ENCODE results near the gene CLCN7.

CLCN7 gene

DNA sequence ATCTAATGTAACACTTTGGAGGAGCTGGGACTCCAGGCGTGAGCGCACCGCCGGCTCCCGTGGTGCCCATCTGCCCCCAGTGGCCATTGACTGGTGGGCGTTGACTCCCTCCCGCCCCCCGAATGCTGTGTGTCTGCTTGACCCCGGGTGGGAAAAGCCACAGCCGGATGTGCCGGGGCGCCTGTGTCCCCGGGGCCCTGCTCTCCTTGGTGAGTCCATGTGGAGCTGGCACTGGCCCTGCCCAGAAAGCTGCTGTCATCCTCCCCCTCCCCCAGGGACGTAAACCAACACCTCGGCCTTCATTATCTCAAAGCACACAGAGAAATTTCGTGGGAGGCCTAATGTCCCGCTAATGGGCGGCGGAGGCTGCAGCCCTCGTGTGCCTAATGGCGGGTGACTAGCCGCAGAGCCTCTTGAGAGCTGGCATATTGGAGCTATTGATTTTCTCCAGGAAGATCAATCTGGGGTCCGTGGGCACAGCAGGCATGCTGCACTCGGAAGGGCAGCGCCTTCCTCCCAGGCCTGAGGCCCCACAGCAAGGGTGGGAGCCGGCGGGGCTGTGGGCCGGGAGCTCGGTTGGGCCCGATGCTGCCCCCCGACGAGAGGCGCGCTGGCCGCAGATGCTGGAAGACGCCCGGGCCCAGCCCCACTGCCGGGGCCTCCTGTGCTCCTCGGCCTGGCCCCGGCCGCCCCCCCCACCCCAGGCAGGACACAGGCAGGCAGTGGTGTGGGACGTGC lies 47.9 kb downstream of the CLCN7 start:
- peaks cover 6% of the 10 kb centered on the region for H3K4me1 Mint-ChIP-seq (ENCODE audit: low read depth)
- H3K36me3 Mint-ChIP-seq (ENCODE audit: low read depth), result no peaks in the 10 kb centered on the region
- no peaks in the 10 kb centered on the region for H3K9me3 Mint-ChIP-seq
- H3K27ac Mint-ChIP-seq, result no peak overlapping the region
- H3K27me3 Mint-ChIP-seq, result peaks cover 18% of the 10 kb centered on the region
- intact Hi-C loops (cut with micrococcal nuclease), result loop anchor here (10.0 kb wide), 1 partner anchor 188 kb away; the partner anchor contains the start of genes CRAMP1 and IFT140
- H3K4me3 Mint-ChIP-seq, result no peak overlapping the region

DNA sequence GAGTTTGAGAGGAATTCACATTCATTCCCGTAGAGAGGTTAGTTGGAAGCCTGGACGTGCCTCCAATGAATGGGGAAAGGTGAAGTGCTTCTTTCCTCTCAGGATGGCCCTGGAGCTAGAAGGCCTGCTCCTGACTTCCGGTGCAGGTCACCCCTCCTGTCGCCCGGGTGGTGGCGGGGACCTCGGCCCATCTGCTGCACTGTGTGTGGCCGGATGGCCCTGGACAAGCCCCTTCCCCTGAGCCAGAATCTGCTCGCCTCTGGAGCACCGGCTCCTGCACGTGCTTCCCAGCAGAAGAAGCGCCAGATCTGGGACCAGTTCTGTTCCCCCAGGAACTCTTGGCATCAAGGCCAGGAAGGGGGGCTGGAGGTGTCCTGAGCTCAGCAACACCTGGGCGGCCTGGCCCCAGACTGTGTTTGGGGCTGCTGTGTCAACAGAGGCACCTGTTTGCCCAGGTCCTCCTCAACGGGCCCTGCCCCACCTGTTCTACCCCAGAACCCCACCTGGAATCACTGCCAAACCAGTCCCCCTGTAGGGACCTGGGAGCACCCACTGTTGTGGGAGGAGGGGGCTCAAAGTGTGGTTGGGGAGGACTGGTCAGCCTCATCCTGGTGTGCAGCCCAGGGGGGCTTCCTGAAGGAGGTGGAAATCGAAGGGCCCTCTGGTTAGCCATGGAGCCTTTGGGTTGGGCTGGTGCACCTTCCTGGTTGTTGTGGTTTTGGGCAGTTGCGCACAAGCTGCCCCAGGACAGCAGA lies 49.0 kb downstream of the CLCN7 start:
- Mint-ChIP-seq H3K36me3 (ENCODE audit: low read depth) (peaks cover 6% of the 10 kb centered on the region), H3K4me1 (ENCODE audit: low read depth) (peaks cover 11% of the 10 kb centered on the region), H3K27ac (no peak overlapping the region), H3K9me3 (no peaks in the 10 kb centered on the region), H3K27me3 (peaks cover 9% of the 10 kb centered on the region), H3K4me3 (no peak overlapping the region)
- intact Hi-C loops (cut with micrococcal nuclease), result loop anchor here (10.0 kb wide), 1 partner anchor 189 kb away; the partner anchor contains the start of genes CRAMP1 and IFT140

DNA sequence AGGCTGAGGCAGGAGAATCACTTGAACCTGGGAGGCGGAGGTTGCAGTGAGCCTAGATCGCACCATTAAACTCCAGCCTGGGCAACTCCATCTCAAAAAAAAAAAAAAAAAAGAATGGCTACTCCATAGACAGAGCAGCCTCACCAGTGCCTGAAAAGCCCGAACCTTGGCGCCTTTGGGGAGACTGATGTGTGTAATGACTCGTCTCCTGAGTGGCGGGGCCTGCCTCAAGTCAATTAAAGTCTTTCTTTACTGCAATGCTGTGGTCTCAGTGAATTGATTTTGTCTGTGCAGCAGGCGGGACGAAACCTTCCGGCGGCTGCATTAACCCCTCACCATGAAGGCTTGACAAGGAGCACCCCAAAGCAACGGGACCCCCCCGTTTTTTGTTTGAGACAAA lies 50.8 kb downstream of the CLCN7 start:
- Mint-ChIP-seq H3K27ac (no peak overlapping the region), H3K27me3 (no peaks in the 10 kb centered on the region), H3K4me3 (no peak overlapping the region), H3K9me3 (no peaks in the 10 kb centered on the region), H3K36me3 (ENCODE audit: low read depth) (peaks cover 15% of the 10 kb centered on the region), H3K4me1 (ENCODE audit: low read depth) (peaks cover 21% of the 10 kb centered on the region)
- intact Hi-C loops (cut with micrococcal nuclease), result loop anchor here (10.0 kb wide), 1 partner anchor 191 kb away; the partner anchor contains the start of genes CRAMP1 and IFT140

DNA sequence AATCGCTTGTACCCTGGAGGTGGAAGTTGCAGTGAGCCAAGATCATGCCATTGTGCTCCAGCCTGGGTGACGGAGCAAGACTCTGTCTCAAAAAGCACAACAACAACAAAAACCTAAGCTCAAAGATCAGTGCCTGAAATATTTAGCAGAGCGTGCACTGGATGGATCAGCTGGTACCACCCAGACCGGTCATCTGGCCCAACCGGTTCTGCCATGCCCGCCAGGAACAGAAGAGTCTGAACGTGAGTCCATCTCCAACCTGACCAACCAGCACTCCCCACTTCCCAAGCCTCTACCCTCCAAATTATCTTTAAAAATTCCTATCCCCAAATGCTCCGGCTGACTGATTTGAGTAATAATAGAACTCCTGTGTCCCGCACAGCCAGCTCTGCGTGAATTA lies 52.8 kb downstream of the CLCN7 start:
- peaks cover 37% of the 10 kb centered on the region for H3K4me1 Mint-ChIP-seq (ENCODE audit: low read depth)
- no peaks in the 10 kb centered on the region for H3K9me3 Mint-ChIP-seq
- no peaks in the 10 kb centered on the region for H3K27me3 Mint-ChIP-seq
- peak overlapping the region; percentile 44 for H3K4me3 Mint-ChIP-seq
- H3K27ac Mint-ChIP-seq, result peak overlapping the region; percentile 100
- H3K36me3 Mint-ChIP-seq (ENCODE audit: low read depth), result peaks cover 26% of the 10 kb centered on the region
- intact Hi-C loops (cut with micrococcal nuclease), result loop anchor here (10.0 kb wide), 1 partner anchor 193 kb away; the partner anchor contains the start of genes CRAMP1 and IFT140

DNA sequence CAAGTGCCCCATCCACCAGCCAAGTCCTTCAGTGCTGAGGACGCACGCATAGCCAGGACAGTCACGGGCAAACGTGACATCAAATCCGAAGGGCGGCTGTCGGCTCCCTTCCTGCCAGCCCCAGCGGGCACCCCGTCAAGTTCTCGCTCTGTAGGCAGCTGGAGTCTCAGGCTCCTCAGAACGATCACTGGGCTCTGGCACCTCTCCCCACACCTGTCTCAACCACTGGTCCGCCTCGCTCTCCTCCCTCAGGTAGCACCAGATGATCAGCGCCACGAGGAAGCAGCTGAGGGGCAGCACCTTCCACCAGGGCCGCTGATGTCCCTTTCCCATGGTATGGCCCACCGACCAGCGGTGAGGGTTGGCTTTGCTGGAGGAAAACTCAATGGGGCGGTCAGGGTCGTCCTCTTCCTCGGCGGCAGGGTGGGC lies 54.7 kb downstream of the CLCN7 start:
- no peaks in the 10 kb centered on the region for H3K9me3 Mint-ChIP-seq
- intact Hi-C loops (cut with micrococcal nuclease), result loop anchor here (2.0 to 10.0 kb wide), 2 partner anchors 49 to 195 kb away; partner anchors contain the start of genes CRAMP1 and IFT140
- peaks cover 26% of the 10 kb centered on the region for H3K36me3 Mint-ChIP-seq (ENCODE audit: low read depth)
- peaks cover 38% of the 10 kb centered on the region for H3K4me1 Mint-ChIP-seq (ENCODE audit: low read depth)
- H3K27me3 Mint-ChIP-seq, result no peaks in the 10 kb centered on the region
- H3K27ac Mint-ChIP-seq, result peak overlapping the region; percentile 100
- H3K4me3 Mint-ChIP-seq, result peak overlapping the region; percentile 87

DNA sequence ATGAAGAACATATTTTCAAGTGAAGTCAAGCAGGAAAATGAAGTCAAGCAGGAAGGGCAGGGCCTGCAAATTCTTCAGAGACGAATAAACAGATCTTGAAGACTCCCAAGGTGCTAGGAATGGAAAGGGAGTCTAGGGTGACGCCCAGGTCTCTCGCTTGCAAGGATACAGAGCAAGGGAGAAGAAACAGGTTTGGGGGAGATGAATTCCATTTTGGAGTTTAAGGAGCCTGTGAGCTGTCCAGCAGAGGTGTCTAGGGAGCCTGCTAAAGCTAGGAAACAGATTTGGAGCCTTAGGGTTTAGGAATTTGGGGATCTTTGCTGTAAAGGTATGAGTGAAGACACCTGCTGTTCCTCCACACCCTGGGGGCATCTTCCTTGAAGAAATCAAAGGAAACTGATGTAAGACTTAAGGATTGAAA lies 58.3 kb downstream of the CLCN7 start:
- intact Hi-C loops (cut with micrococcal nuclease), result loop anchor here (10.0 kb wide), 1 partner anchor 52 kb away; no protein-coding TSS in a partner anchor
- no peak overlapping the region for H3K4me3 Mint-ChIP-seq
- peaks cover 35% of the 10 kb centered on the region for H3K4me1 Mint-ChIP-seq (ENCODE audit: low read depth)
- H3K27me3 Mint-ChIP-seq, result no peaks in the 10 kb centered on the region
- H3K36me3 Mint-ChIP-seq (ENCODE audit: low read depth), result peaks cover 39% of the 10 kb centered on the region
- no peaks in the 10 kb centered on the region for H3K9me3 Mint-ChIP-seq
- no peak overlapping the region for H3K27ac Mint-ChIP-seq

GRCh38 chr16:1414532-1415260 lies 60.1 kb downstream of the CLCN7 start, which contains the start of gene UNKL:
Gene UNKL (minus strand): TSS chr16:1414704. CDS start chr16:1414691, 13 bp downstream.
- intact Hi-C loops (cut with micrococcal nuclease), result loop anchor here (10.0 kb wide), 1 partner anchor 50 kb away; no protein-coding TSS in a partner anchor
- Mint-ChIP-seq H3K4me3 (peak within 1 kb of the TSS; percentile 82), H3K36me3 (ENCODE audit: low read depth) (peaks cover 40% of the 10 kb centered on the region), H3K4me1 (ENCODE audit: low read depth) (peaks cover 25% of the 10 kb centered on the region), H3K9me3 (no peaks in the 10 kb centered on the region), H3K27me3 (no peaks in the 10 kb centered on the region), H3K27ac (peak within 1 kb of the TSS; percentile 84)

- Mint-ChIP-seq H3K4me3 (peak overlapping the region; percentile 82), H3K27ac (peak overlapping the region; percentile 79), H3K4me1 (ENCODE audit: low read depth) (peaks cover 23% of the 10 kb centered on the region), H3K36me3 (ENCODE audit: low read depth) (peaks cover 42% of the 10 kb centered on the region), H3K9me3 (no peaks in the 10 kb centered on the region), H3K27me3 (no peaks in the 10 kb centered on the region)
- intact Hi-C loops (cut with micrococcal nuclease), result loop anchor here (10.0 kb wide), 1 partner anchor 49 kb away; no protein-coding TSS in a partner anchor
Observed at GRCh38 chr16:1413684-1414531, 60.9 kb downstream of the CLCN7 start.

DNA sequence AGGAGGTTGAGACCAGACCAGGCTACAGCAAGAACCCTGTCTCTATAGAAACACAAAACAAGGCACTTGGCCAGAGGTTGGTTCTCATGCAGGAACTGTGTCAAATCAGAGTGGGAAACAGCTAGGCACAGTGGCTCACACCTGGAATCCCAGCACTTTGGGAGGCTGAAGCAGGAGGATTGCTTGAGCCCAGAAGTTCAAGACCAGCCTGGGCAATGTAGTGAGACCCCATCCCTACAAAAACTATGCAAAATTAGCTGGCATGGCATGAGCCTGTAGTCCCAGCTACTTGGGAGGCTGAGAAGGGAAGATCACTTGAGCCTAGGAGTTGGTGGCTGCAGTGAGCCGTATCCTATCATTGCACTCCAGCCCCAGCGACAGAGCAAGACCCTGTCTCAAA lies 62.0 kb downstream of the CLCN7 start:
- Mint-ChIP-seq H3K27ac (no peak overlapping the region), H3K36me3 (ENCODE audit: low read depth) (peaks cover 37% of the 10 kb centered on the region), H3K27me3 (no peaks in the 10 kb centered on the region), H3K4me3 (peak overlapping the region; percentile 13), H3K9me3 (no peaks in the 10 kb centered on the region), H3K4me1 (ENCODE audit: low read depth) (peaks cover 24% of the 10 kb centered on the region)
- intact Hi-C loops (cut with micrococcal nuclease), result loop anchor here (10.0 kb wide), 1 partner anchor 48 kb away; no protein-coding TSS in a partner anchor

- peaks cover 81% of the 10 kb centered on the region for H3K36me3 Mint-ChIP-seq (ENCODE audit: low read depth)
- H3K4me3 Mint-ChIP-seq, result peak overlapping the region; percentile 93
- intact Hi-C loops (cut with micrococcal nuclease), result loop anchor here (10.0 kb wide), 1 partner anchor 94 kb away; no protein-coding TSS in a partner anchor
Observed at GRCh38 chr16:1408171-1408837, 66.5 kb downstream of the CLCN7 start.

DNA sequence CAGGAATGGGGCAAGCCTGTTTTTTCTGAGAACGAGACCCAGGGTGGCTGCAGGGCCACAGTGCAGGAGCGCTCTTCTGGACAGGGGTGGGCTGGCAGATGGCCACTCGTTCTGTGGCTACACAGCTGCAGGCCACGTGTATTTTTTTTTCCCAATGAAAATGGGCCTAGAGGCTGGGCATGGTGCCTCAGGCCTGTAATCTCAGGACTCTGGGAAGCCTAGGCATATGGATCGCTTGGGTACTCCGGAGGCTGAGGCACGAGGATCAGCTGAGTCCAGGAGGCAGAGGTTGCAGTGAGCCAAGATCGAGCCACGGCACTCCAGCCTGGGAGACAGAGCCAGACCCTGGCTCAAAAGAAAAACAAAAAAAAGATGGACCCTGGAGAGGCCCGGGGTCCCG lies 67.1 kb downstream of the CLCN7 start:
- intact Hi-C loops (cut with micrococcal nuclease), result loop anchor here (10.0 kb wide), 1 partner anchor 93 kb away; no protein-coding TSS in a partner anchor
- peaks cover 84% of the 10 kb centered on the region for H3K36me3 Mint-ChIP-seq (ENCODE audit: low read depth)
- H3K4me1 Mint-ChIP-seq (ENCODE audit: low read depth), result peaks cover 17% of the 10 kb centered on the region
- no peaks in the 10 kb centered on the region for H3K27me3 Mint-ChIP-seq
- H3K9me3 Mint-ChIP-seq, result no peaks in the 10 kb centered on the region
- peak overlapping the region; percentile 65 for H3K27ac Mint-ChIP-seq
- peak overlapping the region; percentile 93 for H3K4me3 Mint-ChIP-seq

More at GRCh38 chr16:1408171-1408837, 66.5 kb downstream of the CLCN7 start:
- no peaks in the 10 kb centered on the region for H3K9me3 Mint-ChIP-seq
- peaks cover 17% of the 10 kb centered on the region for H3K4me1 Mint-ChIP-seq (ENCODE audit: low read depth)
- no peaks in the 10 kb centered on the region for H3K27me3 Mint-ChIP-seq
- peak overlapping the region; percentile 65 for H3K27ac Mint-ChIP-seq

GRCh38 chr16:1403733-1404132 lies 71.1 kb downstream of the CLCN7 start:
- H3K4me3 Mint-ChIP-seq, result no peak overlapping the region
- peaks cover 12% of the 10 kb centered on the region for H3K4me1 Mint-ChIP-seq (ENCODE audit: low read depth)
- H3K9me3 Mint-ChIP-seq, result no peaks in the 10 kb centered on the region
- no peak overlapping the region for H3K27ac Mint-ChIP-seq
- intact Hi-C loops (cut with micrococcal nuclease), result loop anchor here (10.0 kb wide), 1 partner anchor 89 kb away; no protein-coding TSS in a partner anchor
- no peaks in the 10 kb centered on the region for H3K27me3 Mint-ChIP-seq
- peaks cover 95% of the 10 kb centered on the region for H3K36me3 Mint-ChIP-seq (ENCODE audit: low read depth)
